Stimulated activated CD8-positive, alpha-beta memory T cell treated with anti-CD3 and anti-CD28 coated beads, Interleukin-2, amount 100 ng/mL, for 1 hour (primary cell): ENCODE data around the gene ENTREP3.
A peak's percentile ranks its signal among the peaks of the same experiment; 100 is the strongest.
"Not testable (repeated sequence)": the region's sequence is repeated elsewhere in the genome, so short reads cannot be mapped to it uniquely, and the experiment has no call there.

Experiments
- DNase-seq, 2 donors: peaks; one replicate each; pipeline ENCODE4 v3.0.0-alpha.2; 2020; ENCODE audit warnings: low read depth in 2 of 2

The ENTREP3 gene, protein sequence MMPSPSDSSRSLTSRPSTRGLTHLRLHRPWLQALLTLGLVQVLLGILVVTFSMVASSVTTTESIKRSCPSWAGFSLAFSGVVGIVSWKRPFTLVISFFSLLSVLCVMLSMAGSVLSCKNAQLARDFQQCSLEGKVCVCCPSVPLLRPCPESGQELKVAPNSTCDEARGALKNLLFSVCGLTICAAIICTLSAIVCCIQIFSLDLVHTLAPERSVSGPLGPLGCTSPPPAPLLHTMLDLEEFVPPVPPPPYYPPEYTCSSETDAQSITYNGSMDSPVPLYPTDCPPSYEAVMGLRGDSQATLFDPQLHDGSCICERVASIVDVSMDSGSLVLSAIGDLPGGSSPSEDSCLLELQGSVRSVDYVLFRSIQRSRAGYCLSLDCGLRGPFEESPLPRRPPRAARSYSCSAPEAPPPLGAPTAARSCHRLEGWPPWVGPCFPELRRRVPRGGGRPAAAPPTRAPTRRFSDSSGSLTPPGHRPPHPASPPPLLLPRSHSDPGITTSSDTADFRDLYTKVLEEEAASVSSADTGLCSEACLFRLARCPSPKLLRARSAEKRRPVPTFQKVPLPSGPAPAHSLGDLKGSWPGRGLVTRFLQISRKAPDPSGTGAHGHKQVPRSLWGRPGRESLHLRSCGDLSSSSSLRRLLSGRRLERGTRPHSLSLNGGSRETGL

DNA sequence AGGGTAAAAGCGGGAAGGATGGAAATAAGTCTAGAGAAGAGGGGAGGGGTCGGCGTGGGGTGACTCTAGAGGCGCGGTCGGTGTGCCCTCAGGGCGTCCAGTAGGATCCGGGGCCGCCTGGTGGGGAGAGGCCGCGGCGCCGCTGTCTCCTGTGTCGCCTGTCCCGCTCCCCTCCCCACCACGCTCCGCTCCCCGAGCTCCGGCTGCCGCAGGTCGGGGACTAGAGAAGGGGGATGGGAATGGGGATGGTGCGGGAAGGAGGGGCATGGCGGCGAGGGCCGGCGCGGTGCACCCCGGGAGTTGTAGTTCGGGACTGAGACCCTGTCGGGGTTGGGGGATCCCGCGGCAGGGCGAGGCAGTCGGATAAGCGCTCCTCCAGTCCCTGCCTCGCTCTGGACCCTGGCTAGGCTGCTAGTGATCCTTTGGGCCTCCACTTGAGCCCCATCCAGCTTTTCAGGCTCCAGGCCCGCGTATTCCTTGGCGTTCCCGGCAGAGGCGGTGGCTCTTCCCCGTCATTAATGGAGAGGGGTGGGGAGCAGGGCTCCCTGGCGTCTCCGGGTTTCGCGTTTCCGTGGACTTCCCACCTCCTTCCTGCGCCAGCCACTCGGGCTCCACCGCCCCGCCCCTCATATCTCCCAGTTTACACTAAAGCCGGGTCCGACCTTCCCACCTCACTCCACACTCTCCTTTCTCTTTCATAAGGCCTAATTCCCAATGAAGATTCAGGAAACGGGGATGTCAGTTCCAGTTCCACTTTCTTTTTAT lies at the start of gene ENTREP3:
ENTREP3 (minus strand) TSS at position 241 of the 765 bp plus-strand sequence. CDS start 606 bp downstream, outside the sequence.
- DNase-seq = peak; percentile 46 to 49

DNA sequence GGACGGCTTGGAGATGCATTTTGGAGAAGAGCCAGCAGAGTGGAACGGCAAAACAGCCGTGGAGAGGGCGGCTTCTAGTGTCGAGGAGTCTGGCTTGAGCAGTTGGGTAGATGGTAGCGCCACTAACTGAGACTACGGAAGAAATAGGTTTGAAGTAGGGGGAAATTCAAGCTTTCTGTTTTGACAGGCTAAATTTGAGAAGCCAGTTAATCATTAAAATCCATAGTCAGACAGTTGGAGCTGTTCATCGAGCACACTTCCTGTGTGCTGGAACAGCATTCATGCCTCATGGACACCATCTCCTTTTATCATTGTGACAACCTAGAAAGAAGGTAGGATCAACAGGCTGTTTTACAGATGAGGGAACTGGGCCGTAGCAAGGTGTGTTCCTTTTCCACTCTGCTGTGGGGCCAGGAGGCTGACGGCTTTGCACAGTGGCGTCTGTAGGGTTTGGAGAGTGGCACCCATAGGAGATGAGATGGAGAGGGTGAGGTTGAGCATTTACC lies 49.3 kb upstream of the ENTREP3 start:
- DNase-seq = no peak

DNA sequence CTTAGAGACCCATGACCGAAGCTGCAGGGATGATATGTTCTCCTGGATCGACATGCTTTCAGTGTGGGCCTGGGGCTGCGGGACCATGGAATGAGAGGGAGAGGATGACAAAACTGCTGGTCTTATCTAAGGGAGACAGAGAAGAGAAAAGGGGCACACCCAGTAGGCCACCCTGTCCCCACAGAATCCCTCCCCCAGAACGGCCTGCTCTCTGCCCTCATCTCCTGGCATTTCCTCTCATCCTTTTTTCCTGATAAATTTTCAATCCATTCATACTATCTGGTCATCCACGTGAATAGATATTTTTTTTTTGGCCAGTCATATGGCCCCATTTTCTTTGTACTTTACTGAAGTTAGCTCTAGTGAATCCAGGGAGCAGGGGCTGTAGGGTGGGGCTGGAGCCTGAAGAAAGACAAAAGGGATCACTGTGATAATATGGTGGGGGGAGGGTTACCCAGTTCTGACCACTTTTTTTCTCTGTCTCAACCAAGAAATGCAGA lies 46.1 kb upstream of the ENTREP3 start, which contains the start of gene PKLR:
PKLR (minus strand) TSS at position 97 of the 500 bp plus-strand sequence; CDS start at position 54, 43 bp downstream.
- no peak for DNase-seq

DNA sequence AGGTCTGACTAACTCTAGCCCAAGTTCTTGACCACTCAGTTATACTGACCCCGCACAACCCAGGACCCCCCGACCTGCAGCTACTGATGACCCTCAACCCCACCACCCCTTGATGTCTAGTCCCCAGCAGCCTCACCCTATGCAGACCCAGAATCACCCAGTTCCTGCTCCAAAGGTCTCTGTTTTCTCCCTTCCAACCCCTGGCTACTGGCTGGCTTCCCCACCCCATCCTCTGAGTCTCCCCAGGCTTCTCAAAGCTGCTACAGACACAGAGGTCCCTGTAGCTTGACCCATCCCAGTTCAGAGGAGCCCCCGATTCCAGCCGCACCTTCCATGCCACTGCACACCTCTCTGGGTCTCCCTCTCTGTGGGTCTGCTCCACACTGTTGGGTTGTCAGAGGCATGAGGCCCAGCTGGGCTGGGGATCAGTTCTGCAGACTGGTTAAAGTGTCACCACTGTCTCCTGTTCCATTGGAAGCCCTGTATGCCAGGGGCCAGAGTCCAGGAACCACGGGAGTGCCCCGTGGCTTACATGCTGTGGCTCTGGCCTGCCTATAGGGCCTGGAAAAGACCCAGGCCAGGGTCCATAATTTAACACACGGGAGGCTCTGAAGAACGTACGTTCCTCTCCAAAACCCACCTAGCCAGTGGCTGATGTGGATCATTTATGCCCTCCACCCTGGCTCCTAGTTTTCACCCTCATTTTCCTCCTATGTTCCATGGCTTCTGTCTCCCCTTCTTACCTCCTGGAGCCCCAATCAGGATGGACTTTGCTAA lies 45.5 kb upstream of the ENTREP3 start:
- no peak for DNase-seq

DNA sequence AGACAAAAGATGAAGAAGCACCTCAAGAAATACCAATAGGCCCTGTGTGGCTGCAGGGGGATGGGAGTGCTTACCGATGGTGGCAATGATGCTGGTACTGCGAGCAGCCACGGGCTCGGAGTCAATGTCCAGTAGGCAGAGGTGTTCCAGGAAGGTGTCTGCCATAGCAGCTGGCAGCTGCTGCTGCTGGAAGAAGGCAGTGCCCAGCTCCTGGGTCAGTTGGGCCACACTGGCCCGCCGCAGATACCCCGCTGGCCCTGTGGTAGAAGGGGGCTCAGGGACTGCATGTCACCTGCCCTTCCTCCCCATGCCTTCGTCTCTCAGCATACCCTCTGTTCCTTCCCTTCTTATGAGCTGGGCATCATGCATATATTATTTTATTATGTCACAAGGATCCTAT lies 44.7 kb upstream of the ENTREP3 start:
- no peak for DNase-seq

DNA sequence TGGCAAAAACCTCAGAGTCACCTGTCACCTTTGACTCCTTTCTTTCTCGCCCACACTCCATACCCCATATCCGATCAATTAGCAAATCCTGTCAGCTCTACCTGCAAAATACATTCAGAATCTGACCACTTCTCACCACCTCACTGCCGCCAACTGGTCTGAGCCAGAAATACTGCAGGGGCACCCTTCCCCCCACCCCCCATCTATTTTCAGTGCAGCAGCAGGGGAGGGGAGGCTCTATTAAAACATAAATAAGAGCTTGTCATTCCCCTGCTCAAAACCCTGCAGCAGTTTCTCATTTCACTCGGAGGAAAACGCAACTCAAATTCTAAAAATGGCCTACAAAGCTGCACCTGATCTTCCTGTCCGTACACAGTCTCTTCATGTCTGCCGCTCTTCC lies 42.1 kb upstream of the ENTREP3 start:
- DNase-seq = no peak

DNA sequence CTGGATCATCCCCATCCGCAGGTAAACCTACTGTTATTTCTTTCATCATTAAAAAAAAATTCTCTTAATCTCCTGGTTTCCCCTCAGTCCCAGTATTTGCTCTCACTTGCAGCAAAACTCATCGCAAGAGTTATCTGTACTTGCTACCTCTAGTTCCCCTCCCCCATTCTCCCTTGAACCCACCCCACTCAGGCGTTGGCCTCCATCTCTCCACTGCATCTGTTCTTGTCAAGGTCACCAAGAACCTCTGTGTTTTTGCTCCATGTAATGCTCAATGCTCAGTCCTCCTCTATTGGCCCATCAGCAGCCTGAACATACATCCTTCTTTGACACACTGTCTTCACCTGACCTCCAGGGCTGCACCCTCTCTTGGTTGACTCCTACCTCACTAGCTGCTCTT lies 41.4 kb upstream of the ENTREP3 start:
- no peak for DNase-seq

DNA sequence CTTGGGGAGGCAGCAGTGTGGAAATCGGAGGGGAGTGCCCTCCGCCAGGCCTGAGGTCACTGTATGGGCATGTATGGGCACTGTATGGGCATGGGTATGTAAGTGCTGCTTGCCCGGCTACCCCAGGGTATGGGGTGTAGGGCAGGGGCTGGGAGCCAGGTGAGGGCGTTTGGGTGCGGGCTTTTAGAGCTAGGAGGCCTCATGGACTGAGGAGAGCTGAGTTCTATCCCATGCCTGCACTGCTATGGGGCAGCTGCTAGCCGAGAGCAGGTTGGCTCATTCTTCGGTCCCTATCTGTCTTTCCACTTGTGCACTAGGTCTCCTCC lies 40.6 kb upstream of the ENTREP3 start:
- no peak for DNase-seq

DNA sequence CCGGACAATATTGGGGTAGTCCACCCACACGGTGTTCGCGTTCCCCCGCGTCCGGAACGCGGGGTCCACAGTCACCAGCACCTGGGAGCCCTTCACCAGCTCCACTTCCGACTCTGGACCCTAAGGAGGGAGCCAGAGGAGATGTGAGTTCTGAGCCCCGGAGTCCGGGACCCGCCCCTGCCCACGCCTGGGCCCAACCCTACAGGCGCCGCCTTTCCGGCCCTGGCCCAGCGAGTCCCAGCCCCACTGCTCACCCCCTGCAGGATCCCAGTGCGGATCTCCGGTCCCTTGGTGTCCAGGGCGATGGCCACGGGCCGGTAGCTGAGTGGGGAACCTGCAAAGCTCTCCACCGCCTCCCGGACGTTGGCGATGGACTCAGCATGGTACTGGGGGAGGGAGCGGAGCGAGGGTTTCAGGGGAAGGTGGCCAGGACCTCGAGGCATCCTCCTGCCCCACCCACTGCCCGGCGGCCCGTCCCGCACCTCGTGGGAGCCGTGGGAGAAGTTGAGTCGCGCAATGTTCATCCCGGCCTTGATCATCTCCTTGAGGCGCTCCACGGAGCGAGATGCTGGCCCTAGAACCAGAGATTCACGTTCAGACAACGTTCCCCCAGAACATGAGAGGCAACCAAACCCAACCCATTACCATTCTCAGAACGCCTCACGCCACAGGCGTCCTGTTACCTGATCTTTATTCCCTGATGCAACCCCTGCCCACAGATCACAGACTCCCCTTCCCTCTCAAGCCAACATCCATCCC lies 40.1 kb upstream of the ENTREP3 start:
- no peak for DNase-seq

DNA sequence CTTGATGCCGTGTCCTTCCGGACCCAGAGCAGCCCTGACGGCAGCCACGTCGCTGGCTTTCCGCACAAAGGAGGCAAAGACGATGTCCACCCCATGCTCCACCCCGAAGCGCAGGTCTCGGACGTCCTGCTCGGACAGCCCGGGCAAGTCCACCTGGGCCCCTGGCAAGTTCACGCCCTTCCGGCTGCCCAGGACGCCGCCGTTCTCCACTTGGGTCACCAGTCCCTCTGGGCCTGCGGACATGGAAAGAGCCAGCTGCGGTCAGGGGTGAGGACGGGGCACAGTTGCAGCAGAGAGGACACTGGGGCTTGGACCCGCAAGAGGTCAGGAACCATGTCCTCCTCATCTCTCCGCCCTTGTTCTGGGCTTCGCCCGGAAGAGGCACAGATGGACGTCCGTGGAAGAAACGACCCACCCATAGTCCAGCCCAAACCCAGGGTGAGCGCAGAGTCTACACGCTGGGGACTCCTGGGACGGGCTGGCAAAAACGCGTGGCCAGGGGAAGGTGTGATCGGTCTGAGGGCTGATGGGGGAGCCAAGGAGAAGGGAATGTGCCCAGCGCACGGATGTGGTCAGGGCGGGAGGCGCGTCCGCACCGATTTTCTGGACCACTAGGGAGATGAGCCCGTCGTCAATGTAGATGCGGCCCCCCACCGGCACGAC lies 39.4 kb upstream of the ENTREP3 start:
- DNase-seq = no peak

DNA sequence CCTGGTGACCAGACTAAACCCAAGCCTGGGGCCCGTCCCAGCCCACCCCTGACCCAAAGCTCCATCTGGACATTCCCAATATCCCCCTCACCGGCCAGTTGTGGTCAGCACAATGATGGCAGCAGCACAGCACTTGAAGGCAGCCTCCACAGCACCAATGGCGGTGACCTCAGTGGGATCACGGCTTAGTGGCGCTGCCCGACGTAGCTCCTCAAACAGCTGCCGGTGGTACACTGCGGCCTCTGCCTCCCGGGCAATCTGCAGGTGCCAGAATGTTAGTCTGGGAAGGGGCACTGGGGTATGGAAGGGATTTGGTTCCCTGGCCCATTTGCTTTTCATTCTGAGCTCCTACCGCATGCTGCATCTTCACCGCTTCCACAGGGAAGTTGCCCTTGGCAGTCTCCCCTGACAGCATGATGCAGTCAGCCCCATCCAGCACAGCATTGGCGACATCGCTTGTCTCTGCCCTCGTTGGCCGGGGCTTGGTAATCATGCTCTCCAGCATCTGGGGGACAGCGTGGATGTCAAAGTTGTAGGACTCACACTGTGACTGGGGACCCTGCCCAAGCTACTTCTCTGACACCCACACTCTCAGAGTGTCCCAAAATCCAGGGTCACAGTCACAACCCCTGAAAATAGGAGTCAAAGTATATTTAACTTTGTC lies 37.9 kb upstream of the ENTREP3 start:
- DNase-seq = no peak

DNA sequence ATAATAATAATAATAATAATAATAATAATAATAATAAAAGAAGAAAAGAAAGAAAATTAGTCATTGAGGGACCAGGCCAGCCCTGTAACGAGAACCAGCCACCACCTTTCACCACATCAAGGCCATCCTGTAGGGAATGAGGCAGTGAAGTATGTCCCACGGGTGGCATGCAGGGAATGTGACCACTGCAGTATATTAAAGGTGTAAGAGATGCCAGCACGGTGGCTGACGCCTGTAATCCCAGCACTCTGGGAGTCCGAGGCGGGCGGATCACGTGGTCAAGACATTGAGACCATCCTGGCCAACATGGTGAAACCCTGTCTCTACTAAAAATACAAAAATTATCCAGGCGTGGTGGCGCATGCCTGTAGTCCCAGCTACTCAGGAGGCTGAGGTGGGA lies 35.7 kb upstream of the ENTREP3 start:
- not testable (repeated sequence) for DNase-seq

DNA sequence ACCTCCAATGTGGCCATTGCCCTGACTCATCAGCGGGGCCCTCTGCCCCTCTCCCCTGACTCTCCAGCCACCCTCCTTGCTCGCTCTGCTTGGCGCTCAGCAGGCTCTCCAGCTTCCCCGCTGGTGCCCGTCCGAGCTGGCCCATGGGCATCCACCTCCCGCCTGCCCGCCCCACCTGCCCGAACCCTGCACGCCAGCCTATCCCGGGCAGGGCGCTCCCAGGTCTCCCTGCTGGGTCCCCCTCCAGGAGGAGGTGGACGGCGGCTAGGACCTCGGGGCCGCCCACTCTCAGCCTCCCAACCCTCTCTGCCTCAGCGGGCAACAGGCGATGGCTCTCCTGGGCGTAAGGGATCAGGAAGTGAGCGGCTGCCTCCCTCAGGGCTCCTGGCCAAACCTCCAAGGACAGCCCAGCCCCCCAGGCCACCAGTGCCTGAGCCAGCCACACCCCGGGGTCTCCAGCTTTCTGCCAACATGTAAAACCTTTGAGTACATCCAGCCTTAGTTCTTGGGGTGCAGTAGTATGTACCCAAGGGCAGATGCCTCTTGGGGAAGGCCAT lies 32.8 kb upstream of the ENTREP3 start:
- DNase-seq = no peak

DNA sequence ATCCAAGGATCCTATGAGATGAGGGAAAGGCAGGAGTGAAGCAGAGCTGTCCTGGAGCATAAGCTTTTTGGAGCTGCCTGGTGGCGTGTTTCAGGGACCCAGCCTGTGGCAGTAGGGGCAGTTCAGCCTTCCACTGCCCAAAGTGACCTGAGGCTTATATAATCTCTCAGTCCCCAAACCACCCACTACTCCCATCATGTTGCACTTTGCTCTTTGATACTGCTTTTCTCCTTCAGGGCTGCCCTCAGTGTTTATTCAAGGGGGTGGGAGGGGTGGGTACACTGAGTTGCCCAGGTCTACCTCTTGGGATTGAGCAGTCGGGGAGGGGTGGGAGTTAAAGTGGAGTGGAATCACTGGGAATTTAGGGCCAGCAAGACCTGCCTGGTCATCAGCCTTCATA lies 31.3 kb upstream of the ENTREP3 start:
- no peak for DNase-seq

DNA sequence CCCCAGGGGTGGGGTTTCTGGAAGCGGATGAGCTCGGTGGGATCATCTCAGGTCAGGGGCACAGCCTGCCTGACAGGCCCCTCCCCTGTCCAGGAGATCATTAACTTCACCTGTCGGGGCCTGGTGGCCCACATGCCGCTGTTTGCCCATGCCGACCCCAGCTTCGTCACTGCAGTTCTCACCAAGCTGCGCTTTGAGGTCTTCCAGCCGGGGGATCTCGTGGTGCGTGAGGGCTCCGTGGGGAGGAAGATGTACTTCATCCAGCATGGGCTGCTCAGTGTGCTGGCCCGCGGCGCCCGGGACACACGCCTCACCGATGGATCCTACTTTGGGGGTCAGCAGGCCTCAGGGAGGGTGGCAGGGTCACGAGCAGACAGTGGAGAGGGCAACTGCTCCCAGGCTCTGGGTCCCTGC lies 30.4 kb upstream of the ENTREP3 start:
- no peak for DNase-seq

DNA sequence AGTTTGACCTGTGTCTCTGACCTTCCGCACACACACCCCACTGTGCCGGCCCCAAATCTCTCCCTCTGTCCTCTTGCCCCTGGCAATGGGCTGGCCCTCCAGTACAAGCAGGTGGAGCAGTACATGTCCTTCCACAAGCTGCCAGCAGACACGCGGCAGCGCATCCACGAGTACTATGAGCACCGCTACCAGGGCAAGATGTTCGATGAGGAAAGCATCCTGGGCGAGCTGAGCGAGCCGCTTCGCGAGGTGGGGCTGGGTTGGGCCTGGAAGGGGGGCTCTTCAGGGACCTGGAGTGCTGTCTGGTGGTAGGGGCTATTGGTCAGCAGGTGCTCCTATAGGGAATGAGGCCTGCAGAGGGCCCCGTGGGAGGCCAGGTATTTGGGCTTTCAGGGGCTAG lies 29.8 kb upstream of the ENTREP3 start:
- no peak for DNase-seq

DNA sequence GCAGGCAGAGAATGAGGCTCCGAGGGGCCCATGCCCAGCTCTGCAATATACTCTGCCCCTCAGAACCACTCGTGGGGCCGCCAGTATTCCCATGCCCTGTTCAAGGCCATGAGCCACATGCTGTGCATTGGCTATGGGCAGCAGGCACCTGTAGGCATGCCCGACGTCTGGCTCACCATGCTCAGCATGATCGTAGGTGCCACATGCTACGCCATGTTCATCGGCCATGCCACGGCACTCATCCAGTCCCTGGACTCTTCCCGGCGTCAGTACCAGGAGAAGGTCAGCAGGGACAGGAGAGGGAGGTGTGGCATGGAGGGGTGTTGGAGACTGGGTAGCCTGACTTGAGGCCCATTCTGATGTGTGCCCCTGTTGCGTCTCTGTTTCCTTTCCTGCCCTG lies 29.2 kb upstream of the ENTREP3 start:
- no peak for DNase-seq

DNA sequence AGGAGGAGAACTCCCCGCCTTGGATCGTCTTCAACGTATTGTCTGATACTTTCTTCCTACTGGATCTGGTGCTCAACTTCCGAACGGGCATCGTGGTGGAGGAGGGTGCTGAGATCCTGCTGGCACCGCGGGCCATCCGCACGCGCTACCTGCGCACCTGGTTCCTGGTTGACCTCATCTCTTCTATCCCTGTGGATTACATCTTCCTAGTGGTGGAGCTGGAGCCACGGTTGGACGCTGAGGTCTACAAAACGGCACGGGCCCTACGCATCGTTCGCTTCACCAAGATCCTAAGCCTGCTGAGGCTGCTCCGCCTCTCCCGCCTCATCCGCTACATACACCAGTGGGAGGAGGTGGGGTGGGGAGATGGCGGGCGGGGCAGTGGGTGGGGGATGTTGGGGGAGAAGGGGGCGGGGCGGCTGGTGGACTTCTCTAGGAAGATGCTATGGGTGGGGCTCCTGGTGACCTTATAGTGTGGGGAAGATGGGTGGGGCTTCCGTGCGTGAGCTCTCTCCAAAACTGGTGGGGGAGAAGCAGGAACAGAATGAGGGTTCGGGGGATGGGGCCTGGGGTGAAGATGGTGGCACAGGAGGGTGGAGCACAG lies 27.3 kb upstream of the ENTREP3 start:
- DNase-seq = no peak

DNA sequence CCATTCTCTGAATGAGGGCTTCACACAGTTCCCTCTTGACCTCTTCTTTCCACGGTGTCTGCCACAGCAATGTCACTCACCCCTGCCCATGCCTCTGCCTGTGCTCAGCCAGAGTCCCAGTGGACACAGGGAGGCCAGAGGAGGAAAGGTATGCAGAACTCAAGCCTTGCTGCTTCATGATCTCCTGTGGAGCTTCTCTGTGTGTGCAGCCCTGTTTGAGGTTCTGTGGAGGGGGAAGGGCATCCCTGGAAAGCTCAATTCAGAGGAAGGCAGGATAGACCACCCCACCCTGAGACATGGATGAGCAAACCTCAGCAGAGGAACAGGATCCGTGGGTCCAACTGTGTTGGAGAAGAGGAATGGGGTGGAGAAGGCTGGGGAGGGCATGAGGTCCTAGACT lies 24.0 kb upstream of the ENTREP3 start:
- DNase-seq = no peak
